Uterine smooth muscle cell (primary cell): Measurements from ENCODE around the gene SNCA. TPM values are rescaled to one million over a fixed set of nuclear protein-coding genes. Genes with fewer than 3 reads are reported as not detected.

ENCODE experiments used
- total RNA-seq: library from RNA; depleted of rRNA; stranded (reverse); fragments of >200 nt; gene quantifications from 2 replicates; pipeline ENCODE4 v1.2.3, GENCODE V29; 2014

The SNCA gene
- 21.2 and 43.2 TPM in 2 replicates for total RNA-seq

GRCh38 chr4:89836897-89837384, at the start of gene SNCA:
Gene SNCA (minus strand): TSS chr4:89837161. CDS start chr4:89835667, 1,494 bp downstream.

Other genes with a start within 250 kb of the SNCA start
- gene MMRN1, start 57.7 kb upstream of the SNCA start, total RNA-seq = 0.77 and 1.2 TPM in 2 replicates